HUES48 (cell line): ENCODE data around the gene PTRH2.

Experiments
- H3K27ac ChIP-seq: one replicate; pipeline ENCODE4 v1.7.0; 2013; ENCODE audit warnings: low read depth, low read length, inconsistent platforms
- H3K27me3 ChIP-seq: 2 replicates; pipeline ENCODE4 v1.6.1; 2013; ENCODE audit warnings: mild to moderate bottlenecking, low read length; ENCODE audit not compliant: control insufficient read depth, insufficient read depth
- H3K36me3 ChIP-seq: 2 replicates; pipeline ENCODE4 v1.6.1; 2013; ENCODE audit warnings: low read length; ENCODE audit not compliant: control insufficient read depth, insufficient read depth
- H3K4me1 ChIP-seq: 2 replicates; pipeline ENCODE4 v1.6.1; 2013; ENCODE audit warnings: mild to moderate bottlenecking, low read length; ENCODE audit not compliant: control insufficient read depth, insufficient read depth
- H3K4me3 ChIP-seq: 2 replicates; pipeline ENCODE4 v1.5.1; 2013; ENCODE audit warnings: mild to moderate bottlenecking, low read depth, low read length
- H3K9ac ChIP-seq: 2 replicates; pipeline ENCODE4 v1.6.1; 2013; ENCODE audit warnings: mild to moderate bottlenecking, low read depth, low read length, moderate library complexity
- H3K9me3 ChIP-seq: 2 replicates; pipeline ENCODE4 v1.6.1; 2013; ENCODE audit warnings: low read length; ENCODE audit not compliant: control insufficient read depth, insufficient read depth

Gene PTRH2

GRCh38 chr17:59695945-59696681, 11.1 kb downstream of the PTRH2 start:
- Histone ChIP-seq H3K36me3 (peaks cover 85% of the 10 kb centered on the region), H3K9ac (no peak overlapping the region), H3K4me3 (no peak overlapping the region), H3K27me3 (no peaks in the 10 kb centered on the region), H3K9me3 (no peaks in the 10 kb centered on the region), H3K27ac (no peak overlapping the region), H3K4me1 (peaks cover 4% of the 10 kb centered on the region; the same call in 1 of the 2 replicates)

GRCh38 chr17:59694344-59694743, 12.9 kb downstream of the PTRH2 start:
- no peaks in the 10 kb centered on the region for H3K4me1 ChIP-seq
- H3K4me3 ChIP-seq = no peak overlapping the region
- H3K27ac ChIP-seq = no peak overlapping the region
- H3K9ac ChIP-seq = no peak overlapping the region
- H3K36me3 ChIP-seq = peaks cover 94% of the 10 kb centered on the region
- no peaks in the 10 kb centered on the region for H3K9me3 ChIP-seq
- no peaks in the 10 kb centered on the region for H3K27me3 ChIP-seq

- H3K36me3 ChIP-seq = peaks cover 94% of the 10 kb centered on the region
- no peaks in the 10 kb centered on the region for H3K4me1 ChIP-seq
- H3K9me3 ChIP-seq = no peaks in the 10 kb centered on the region
- no peak overlapping the region for H3K4me3 ChIP-seq
- no peak overlapping the region for H3K9ac ChIP-seq
- H3K27ac ChIP-seq = no peak overlapping the region
- H3K27me3 ChIP-seq = no peaks in the 10 kb centered on the region
These were observed 13.6 kb downstream of the PTRH2 start for GRCh38 chr17:59693582-59693981.

GRCh38 chr17:59688496-59688895, 18.7 kb downstream of the PTRH2 start:
- no peak overlapping the region for H3K27ac ChIP-seq
- no peaks in the 10 kb centered on the region for H3K27me3 ChIP-seq

GRCh38 chr17:59688008-59688407, 19.2 kb downstream of the PTRH2 start:
- peaks cover 94% of the 10 kb centered on the region for H3K36me3 ChIP-seq
- no peak overlapping the region for H3K27ac ChIP-seq
- no peaks in the 10 kb centered on the region for H3K27me3 ChIP-seq
- H3K4me1 ChIP-seq = no peaks in the 10 kb centered on the region
- no peaks in the 10 kb centered on the region for H3K9me3 ChIP-seq
- no peak overlapping the region for H3K9ac ChIP-seq
- no peak overlapping the region for H3K4me3 ChIP-seq

More at GRCh38 chr17:59688496-59688895, 18.7 kb downstream of the PTRH2 start:
- Histone ChIP-seq H3K36me3 (peaks cover 94% of the 10 kb centered on the region), H3K9ac (no peak overlapping the region), H3K4me1 (no peaks in the 10 kb centered on the region), H3K4me3 (no peak overlapping the region), H3K9me3 (no peaks in the 10 kb centered on the region)

DNA sequence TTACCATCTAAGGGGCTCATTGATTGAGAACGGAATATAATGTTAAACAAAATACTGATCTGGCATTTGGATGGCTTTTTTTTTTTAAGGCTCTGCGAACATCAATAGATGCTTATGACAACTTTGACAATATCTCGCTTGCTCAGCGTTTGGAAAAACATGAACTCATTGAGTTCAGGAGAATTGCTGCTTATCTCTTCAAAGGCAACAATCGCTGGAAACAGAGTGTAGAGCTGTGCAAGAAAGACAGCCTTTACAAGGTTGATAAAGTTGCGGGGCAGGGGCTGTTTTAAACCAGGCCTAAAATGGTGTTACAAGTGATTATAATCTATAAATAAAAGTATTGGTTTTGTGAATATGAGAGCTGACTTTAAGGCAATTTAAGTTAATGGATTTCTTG, 22.3 kb downstream of the PTRH2 start:
- Histone ChIP-seq H3K36me3 (peaks cover 100% of the 10 kb centered on the region), H3K9ac (no peak overlapping the region), H3K4me1 (no peaks in the 10 kb centered on the region), H3K4me3 (no peak overlapping the region), H3K27ac (no peak overlapping the region), H3K27me3 (no peaks in the 10 kb centered on the region), H3K9me3 (no peaks in the 10 kb centered on the region)

DNA sequence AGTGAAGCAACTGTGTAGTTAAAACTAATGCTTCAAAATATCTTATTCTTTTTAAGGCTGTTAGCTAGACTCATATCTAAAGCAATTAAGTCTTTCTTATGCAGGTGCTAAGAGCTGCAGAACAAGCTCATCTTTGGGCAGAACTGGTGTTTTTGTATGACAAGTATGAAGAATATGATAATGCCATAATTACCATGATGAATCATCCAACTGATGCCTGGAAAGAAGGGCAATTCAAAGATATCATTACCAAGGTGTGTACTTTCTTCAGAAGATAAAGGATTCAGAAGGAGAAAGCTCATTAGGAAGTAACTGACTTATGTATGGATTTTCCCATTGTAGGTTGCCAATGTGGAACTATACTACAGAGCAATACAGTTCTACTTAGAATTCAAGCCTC, 23.9 kb downstream of the PTRH2 start:
- Histone ChIP-seq H3K27ac (no peak overlapping the region), H3K36me3 (peaks cover 100% of the 10 kb centered on the region), H3K4me3 (no peak overlapping the region), H3K27me3 (no peaks in the 10 kb centered on the region), H3K4me1 (no peaks in the 10 kb centered on the region), H3K9me3 (no peaks in the 10 kb centered on the region), H3K9ac (no peak overlapping the region)

DNA sequence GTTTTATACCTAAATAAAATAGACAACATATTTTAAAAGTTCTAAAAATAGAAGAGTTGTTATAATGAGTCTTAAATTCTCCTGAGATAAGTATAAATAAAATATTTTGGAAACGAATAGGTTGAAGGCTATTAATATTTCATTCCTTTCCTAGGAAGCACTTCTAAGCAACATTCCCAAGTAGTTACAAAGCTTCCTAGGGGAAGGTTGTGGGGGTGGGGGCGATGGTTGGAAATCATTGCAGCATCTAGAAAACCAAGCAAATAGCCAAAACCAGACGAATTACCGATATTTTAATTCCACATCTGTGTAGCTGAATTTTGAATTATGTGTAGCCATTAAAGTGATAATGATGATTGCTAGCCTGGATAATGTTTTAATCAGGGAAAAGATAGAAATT, 26.9 kb downstream of the PTRH2 start:
- H3K27ac ChIP-seq = no peak overlapping the region
- no peaks in the 10 kb centered on the region for H3K27me3 ChIP-seq
- H3K36me3 ChIP-seq = peaks cover 100% of the 10 kb centered on the region
- no peaks in the 10 kb centered on the region for H3K9me3 ChIP-seq
- no peaks in the 10 kb centered on the region for H3K4me1 ChIP-seq
- no peak overlapping the region for H3K9ac ChIP-seq
- no peak overlapping the region for H3K4me3 ChIP-seq

- Histone ChIP-seq H3K36me3 (peaks cover 100% of the 10 kb centered on the region), H3K4me3 (no peak overlapping the region), H3K4me1 (no peaks in the 10 kb centered on the region), H3K27ac (no peak overlapping the region), H3K9ac (no peak overlapping the region), H3K9me3 (no peaks in the 10 kb centered on the region), H3K27me3 (no peaks in the 10 kb centered on the region)
These were observed 28.3 kb downstream of the PTRH2 start for GRCh38 chr17:59678918-59679317.

- Histone ChIP-seq H3K27ac (no peak overlapping the region), H3K4me1 (no peaks in the 10 kb centered on the region), H3K27me3 (no peaks in the 10 kb centered on the region), H3K36me3 (peaks cover 100% of the 10 kb centered on the region), H3K9ac (no peak overlapping the region), H3K9me3 (no peaks in the 10 kb centered on the region), H3K4me3 (no peak overlapping the region)
These were observed 30.5 kb downstream of the PTRH2 start for GRCh38 chr17:59676716-59677115.

- no peaks in the 10 kb centered on the region for H3K9me3 ChIP-seq
- H3K4me1 ChIP-seq = no peaks in the 10 kb centered on the region
- peaks cover 100% of the 10 kb centered on the region for H3K36me3 ChIP-seq
- H3K27me3 ChIP-seq = no peaks in the 10 kb centered on the region
- no peak overlapping the region for H3K9ac ChIP-seq
- H3K27ac ChIP-seq = no peak overlapping the region
- no peak overlapping the region for H3K4me3 ChIP-seq
These were observed 32.0 kb downstream of the PTRH2 start for GRCh38 chr17:59675231-59675630.
